NCI-H748 (cell line): Measurements from ENCODE around the gene TAF5.
"Not testable (repeated sequence)": the region's sequence is repeated elsewhere in the genome, so short reads cannot be mapped to it uniquely, and the experiment has no call there.

ENCODE experiments used
- DNase-seq: peaks from one replicate; lab custom pipeline; 2025; ENCODE audit not compliant: unreplicated experiment; lab: John Stamatoyannopoulos, UW

The TAF5 gene

DNA sequence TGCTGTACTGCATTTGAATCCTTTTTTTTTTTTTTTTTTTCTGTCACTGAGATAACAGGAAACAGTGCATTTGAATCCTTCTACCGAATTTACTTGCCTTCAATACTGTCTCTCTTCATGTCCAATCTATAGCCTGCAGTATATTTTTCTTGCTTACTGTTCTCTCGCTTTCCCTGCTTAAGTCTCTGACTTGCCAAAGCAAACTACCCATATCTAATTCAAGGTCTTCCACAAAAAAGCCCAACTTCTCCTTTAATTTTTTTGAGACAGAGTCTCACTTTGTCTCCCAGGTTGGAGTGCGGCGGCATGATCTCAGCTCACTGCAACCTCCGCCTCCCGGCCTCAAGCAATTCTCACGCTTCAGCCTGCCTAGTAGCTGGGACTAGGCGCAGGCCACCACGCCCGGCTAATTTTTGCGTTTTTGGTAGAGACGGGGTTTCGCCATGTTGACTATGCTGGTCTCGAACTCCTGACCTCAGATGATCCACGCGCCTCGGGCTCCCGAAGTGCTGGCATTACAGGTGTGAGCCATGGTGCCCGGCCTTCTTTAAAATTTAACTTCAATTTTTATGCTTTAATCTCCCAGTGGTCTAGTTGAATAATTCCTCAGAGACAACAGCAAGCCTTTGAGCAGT lies 29.5 kb downstream of the TAF5 start:
- no peak for DNase-seq

DNA sequence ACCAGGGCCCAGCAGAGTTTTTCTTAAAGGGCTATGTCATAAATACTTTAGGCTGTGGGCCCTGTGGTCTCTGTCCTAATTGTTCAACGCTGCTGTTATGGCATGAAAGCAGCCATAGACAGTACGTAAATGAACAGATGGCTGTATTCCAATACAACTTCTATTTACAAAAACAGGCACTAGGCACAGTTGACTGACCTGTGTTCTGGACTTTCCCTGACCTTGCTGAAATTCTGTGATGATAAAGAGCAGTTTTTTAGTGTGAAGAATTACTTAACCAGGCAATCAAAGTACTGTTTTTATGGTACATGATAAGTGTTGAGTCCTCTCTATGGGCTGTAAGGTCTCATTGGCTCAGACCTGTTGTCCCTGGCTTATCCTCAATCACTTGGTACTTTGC lies 45.8 kb downstream of the TAF5 start:
- DNase-seq = no peak

DNA sequence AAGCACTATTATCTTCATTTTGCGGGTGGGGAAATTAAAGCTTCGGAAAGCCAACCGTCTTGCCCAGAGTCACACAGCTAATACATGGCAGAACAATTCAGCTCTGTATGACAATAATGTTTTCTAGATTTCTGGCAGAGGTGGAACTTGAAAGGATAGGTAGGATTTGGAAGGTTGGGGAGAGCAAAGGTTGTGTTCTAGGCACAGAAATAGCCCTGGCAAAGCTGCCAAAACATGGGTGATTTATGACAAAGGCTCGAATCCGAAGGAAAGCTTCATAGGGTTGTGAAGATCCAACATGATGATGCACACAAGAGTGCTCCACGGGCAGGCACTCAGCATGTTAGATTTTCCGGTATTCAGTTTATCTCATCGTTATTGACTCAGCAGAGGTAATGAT lies 47.8 kb downstream of the TAF5 start:
- DNase-seq = no peak

DNA sequence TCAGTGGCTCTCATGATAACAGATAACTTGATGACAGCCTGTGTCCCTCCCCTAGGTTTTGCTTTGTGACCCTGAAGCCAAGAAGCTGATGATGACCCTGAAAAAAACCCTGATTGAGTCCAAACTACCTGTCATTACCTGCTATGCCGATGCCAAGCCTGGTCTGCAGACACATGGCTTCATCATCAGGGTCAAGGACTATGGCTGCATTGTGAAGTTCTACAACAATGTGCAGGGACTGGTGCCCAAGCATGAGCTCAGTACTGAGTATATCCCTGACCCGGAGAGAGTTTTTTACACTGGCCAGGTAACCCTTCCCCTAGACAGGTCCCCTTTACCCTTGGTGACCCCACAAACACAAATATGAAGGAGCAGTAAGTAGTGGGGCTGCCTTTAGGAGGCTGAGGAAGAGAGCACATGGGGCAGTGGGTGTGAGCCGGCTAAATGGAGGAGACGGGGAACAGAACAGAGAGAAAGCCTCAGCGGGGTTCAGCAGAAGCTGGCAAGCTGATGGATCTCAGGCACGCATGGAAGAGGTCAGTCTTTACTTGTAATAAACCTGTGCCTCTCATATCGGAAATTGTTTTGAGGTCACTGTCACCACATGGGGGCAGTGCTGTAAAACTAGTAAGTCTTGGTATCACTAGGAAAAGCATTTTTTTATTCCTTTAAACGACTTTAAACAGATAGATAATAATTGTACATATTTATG lies 48.8 kb downstream of the TAF5 start:
- peak; percentile 42 for DNase-seq

DNA sequence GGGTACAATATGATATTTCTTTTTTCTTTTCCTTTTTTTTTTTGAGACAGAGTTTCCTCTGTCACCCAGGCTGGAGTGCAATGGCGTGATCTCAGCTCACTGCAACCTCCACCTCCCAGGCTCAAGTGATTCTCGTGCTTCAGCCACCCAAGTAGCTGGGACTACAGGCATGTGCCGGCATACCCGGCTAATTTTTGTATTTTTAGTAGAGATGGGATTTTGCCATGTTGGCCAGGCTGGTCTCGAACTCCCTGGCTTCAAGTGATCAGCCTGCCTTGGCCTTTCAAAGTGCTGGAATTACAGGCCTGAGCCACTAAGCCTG lies 49.3 kb downstream of the TAF5 start:
- not testable (repeated sequence) for DNase-seq

DNA sequence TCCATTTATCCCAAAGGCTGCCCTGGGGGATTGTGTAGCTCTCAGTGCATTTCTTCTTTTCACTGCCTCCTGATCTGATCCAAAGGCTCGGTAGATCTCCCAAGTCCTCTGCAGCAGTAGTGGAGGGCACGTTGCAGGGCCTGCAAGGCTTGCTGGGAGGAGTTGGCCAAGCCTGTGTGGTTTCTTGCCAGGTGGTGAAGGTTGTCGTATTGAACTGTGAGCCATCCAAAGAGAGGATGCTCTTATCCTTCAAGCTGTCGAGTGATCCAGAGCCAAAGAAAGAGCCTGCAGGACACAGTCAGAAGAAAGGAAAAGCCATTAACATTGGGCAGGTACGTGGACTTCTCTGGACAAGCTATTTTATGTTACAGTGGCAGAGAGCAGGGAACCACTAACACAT lies 49.8 kb downstream of the TAF5 start:
- DNase-seq = no peak

DNA sequence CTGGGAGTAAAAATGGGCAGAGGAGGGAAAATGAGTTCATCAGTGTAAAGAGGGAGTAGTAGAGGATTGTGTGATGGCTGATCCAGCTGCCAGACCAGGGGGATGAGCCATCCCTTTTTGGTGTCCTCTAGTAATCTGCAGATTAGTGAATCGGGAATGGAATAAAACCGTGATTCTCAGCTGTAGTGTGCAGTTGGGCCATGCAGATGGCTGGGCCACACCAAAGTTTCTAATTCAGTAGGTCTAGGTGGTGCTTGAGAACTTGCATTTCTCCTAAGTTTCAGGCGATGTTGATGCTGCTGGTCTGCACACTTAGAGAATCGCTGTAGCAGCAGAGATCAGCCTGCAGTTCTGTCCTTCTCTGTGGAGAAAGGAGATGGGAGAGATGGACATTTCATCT lies 51.3 kb downstream of the TAF5 start:
- no peak for DNase-seq

DNA sequence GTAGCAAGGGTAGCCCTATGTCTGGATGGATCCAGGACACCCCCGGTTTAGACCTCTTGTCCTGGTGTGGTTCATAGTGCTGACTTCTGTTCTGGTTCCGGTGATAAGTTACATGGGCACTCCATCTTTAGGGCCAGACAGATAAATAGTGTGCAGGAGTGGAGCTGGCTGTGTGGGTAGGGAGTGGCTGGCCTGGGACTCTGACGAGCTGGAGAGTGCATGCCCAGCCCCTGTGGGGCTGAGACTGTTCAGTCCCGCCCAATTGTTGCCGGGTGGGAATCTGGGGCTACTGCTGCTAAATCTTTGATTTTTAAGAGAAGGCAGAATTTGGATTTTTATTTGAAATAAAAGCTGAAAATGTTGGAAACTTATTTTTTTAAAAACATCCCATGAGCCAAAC lies 56.0 kb downstream of the TAF5 start:
- no peak for DNase-seq

DNA sequence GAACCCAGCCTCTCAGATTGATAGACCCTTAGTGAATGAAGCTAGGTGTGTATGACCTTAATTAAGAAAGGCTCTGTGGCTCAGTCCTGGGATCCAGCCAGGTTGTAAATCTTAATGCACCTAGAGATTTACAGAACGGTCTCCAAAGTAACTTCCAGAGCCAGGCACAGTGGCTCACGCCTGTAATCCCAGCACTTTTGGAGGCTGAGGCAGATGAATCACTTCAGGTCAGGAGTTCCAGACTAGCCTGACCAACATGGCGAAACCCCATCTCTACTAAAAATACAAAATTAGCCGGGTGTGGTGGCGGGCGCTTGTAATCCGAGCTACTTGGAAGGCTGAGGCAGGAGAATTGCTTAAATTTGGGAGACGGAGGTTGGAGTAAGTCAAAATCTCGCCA lies 60.1 kb downstream of the TAF5 start:
- no peak for DNase-seq

DNA sequence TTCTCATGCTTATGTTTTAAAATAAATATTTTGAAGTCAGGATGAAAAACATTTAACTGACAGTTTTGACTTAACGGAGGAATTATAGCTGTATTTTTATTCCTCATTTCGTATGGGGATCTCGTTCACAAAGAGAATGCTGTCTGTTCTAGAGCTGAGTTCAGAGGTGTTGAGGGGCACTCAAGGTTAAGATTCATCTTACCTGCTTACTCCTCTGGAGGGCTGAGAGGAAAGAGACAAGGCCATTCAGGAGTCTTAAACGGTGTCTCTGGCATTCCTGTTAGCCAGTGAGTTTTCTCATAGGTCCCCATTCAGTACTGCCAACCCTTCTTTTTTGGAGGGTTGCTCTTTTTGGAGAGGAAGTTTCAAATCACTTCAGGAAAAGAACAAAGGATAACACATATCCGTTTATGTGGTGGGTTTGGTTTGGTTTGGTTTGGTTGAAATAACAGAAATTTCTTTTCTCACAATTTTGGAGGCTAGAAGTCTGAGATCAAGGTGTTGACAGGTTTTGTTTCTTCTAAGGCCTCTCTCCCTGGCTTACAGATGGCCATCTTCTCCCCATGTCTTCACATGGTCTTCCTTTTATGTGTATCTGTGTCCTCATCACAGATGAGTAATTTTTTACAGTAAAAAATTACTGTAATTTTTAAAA lies 61.3 kb downstream of the TAF5 start:
- no peak for DNase-seq

DNA sequence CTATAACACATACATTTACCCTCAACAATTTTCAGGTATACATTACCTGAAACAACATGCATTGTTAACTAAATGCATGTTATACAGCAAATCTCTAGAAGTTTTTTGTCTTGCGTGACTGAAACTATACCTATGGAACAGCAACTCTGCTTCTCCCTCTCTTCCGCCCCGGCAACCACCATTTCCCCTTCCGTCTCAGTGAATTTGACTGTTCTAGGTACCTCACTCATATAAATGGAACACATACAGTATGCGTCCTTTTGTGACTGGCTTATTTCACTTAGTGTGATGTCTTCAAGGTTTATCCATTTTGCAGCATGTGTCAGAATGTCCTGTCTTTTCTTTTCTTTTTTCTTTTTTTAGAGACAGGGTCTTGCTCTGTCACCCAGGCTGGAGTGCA lies 61.9 kb downstream of the TAF5 start:
- no peak for DNase-seq

DNA sequence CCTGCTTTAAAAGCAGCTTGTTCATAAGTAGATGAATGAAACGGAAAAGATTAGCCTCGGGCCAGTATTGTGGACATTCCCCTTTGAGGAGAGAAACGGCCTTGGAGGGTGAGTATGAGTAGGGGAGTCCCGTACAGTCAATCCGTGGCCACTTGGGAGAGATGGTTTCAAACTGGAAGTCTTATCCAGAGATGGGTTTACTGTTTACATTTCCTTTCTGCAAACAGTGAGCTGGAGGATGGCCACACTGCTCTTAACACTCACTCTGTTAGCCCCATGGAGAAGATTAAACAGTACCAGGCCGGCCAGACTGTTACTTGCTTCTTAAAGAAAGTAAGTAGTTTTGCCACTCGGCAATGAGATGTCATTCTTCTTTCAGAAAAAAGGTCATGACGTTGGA lies 64.1 kb downstream of the TAF5 start:
- no peak for DNase-seq

DNA sequence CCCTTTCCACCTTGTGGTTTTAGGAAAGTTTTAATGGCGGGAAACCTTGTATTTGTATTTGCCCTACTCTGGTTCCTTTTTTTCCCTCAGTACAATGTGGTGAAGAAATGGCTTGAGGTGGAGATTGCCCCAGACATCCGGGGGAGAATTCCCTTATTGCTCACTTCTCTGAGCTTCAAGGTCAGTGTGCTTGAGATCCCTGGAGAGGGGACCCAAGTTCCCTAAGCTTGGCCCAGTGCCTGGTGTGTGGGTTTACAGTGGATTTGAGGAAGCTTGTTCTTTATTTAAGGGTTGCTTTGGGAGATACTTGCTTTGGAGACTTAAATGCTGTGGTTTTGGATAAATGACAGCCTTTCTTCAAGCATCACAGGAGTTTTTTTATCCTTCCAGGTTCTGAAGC lies 66.1 kb downstream of the TAF5 start:
- no peak for DNase-seq
